HAP-1 (cell line): ENCODE data around the gene C19orf85.
"Not testable (repeated sequence)": the region's sequence is repeated elsewhere in the genome, so short reads cannot be mapped to it uniquely, and the experiment has no call there.

ENCODE experiments used
- DNase-seq, 2 experiments: peaks; one replicate each; pipeline ENCODE4 v3.0.0-alpha.2; 2016 to 2020; ENCODE audit warnings: low spot score in 2 of 2
- H3K27me3 ChIP-seq: fragments of 250-450 bp; sonication (Bioruptor Pico); 2 replicates; pipeline ENCODE4 v1.5.1; 2020; ENCODE audit warnings: low read depth, mild to moderate bottlenecking, moderate library complexity
- H3K36me3 ChIP-seq: fragments of 250-450 bp; sonication (Bioruptor Pico); replicated peaks from 2 replicates; pipeline ENCODE4 v1.5.1; 2020; ENCODE audit warnings: mild to moderate bottlenecking
- H3K4me1 ChIP-seq: fragments of 250-450 bp; sonication (Bioruptor Pico); 2 replicates; pipeline ENCODE4 v1.5.1; 2020; ENCODE audit warnings: mild to moderate bottlenecking
- H3K4me3 ChIP-seq: fragments of 250-450 bp; sonication (Bioruptor Pico); 2 replicates; pipeline ENCODE4 v1.5.1; 2020; ENCODE audit warnings: mild to moderate bottlenecking, moderate library complexity
- H3K9me3 ChIP-seq: fragments of 250-450 bp; sonication (Bioruptor Pico); 2 replicates; pipeline ENCODE4 v1.5.1; 2020; ENCODE audit warnings: mild to moderate bottlenecking, moderate library complexity
- in situ Hi-C: fragments of 300-500 bp; cut with MboI; formaldehyde crosslinking; loops from 3 replicates; pipeline ENCODE4 v1.14.3; 2020; ENCODE audit warnings: low sequenced_read_pairs, inconsistent platforms, mixed read lengths

Gene C19orf85

GRCh38 chr19:55464662-55465054, at the start of gene C19orf85:
Gene C19orf85, minus strand, starts transcription at chr19:55464751. Its CDS starts 197 bp downstream, at chr19:55464554.
- Histone ChIP-seq H3K36me3 (no peaks in the 10 kb centered on the region), H3K9me3 (no peaks in the 10 kb centered on the region), H3K27me3 (no peaks in the 10 kb centered on the region), H3K4me1 (peaks cover 13% of the 10 kb centered on the region), H3K4me3 (no peak within 1 kb of the TSS)
- in situ Hi-C loops: no loop called here
- no peak for DNase-seq

GRCh38 chr19:55508120-55508519, 43.6 kb upstream of the C19orf85 start:
- Histone ChIP-seq H3K9me3 (no peaks in the 10 kb centered on the region), H3K36me3 (no peaks in the 10 kb centered on the region), H3K27me3 (peaks cover 4% of the 10 kb centered on the region; the same call in 1 of the 2 replicates), H3K4me1 (no peaks in the 10 kb centered on the region), H3K4me3 (no peak overlapping the region)
- no peak for DNase-seq
- in situ Hi-C loops: no loop called here

- no peak for DNase-seq
- Histone ChIP-seq H3K4me3 (no peak overlapping the region), H3K27me3 (no peaks in the 10 kb centered on the region), H3K9me3 (no peaks in the 10 kb centered on the region), H3K4me1 (no peaks in the 10 kb centered on the region), H3K36me3 (no peaks in the 10 kb centered on the region)
- in situ Hi-C loops: no loop called here
Observed at GRCh38 chr19:55504981-55505380, 40.4 kb upstream of the C19orf85 start.

- Histone ChIP-seq H3K36me3 (no peaks in the 10 kb centered on the region), H3K4me3 (no peak overlapping the region), H3K27me3 (no peaks in the 10 kb centered on the region), H3K9me3 (no peaks in the 10 kb centered on the region), H3K4me1 (no peaks in the 10 kb centered on the region)
- in situ Hi-C loops: no loop called here
- DNase-seq: no peak
Observed at GRCh38 chr19:55504252-55504603, 39.7 kb upstream of the C19orf85 start.

- Histone ChIP-seq H3K9me3 (no peaks in the 10 kb centered on the region), H3K4me1 (no peaks in the 10 kb centered on the region), H3K36me3 (no peaks in the 10 kb centered on the region), H3K4me3 (peak overlapping the region; percentile 24), H3K27me3 (no peaks in the 10 kb centered on the region)
- peak; percentile 68 to 93 for DNase-seq
- in situ Hi-C loops: no loop called here
Observed at GRCh38 chr19:55503502-55504251, 39.1 kb upstream of the C19orf85 start.

GRCh38 chr19:55503157-55503501, 38.6 kb upstream of the C19orf85 start:
- no peaks in the 10 kb centered on the region for H3K9me3 ChIP-seq
- no peak for DNase-seq
- H3K4me1 ChIP-seq: no peaks in the 10 kb centered on the region
- H3K4me3 ChIP-seq: no peak overlapping the region
- in situ Hi-C loops: no loop called here
- no peaks in the 10 kb centered on the region for H3K36me3 ChIP-seq
- H3K27me3 ChIP-seq: no peaks in the 10 kb centered on the region

GRCh38 chr19:55502197-55502952, 37.8 kb upstream of the C19orf85 start:
- Histone ChIP-seq H3K27me3 (no peaks in the 10 kb centered on the region), H3K36me3 (no peaks in the 10 kb centered on the region), H3K4me1 (no peaks in the 10 kb centered on the region), H3K4me3 (no peak overlapping the region), H3K9me3 (no peaks in the 10 kb centered on the region)
- in situ Hi-C loops: no loop called here
- DNase-seq: no peak

- H3K9me3 ChIP-seq: no peaks in the 10 kb centered on the region
- DNase-seq: no peak
- H3K27me3 ChIP-seq: no peaks in the 10 kb centered on the region
- H3K4me3 ChIP-seq: no peak overlapping the region
- H3K36me3 ChIP-seq: no peaks in the 10 kb centered on the region
- H3K4me1 ChIP-seq: no peaks in the 10 kb centered on the region
- in situ Hi-C loops: no loop called here
Observed at GRCh38 chr19:55500368-55500952, 35.9 kb upstream of the C19orf85 start.

- DNase-seq: no peak
- H3K36me3 ChIP-seq: no peaks in the 10 kb centered on the region
- H3K4me1 ChIP-seq: no peaks in the 10 kb centered on the region
- no peaks in the 10 kb centered on the region for H3K27me3 ChIP-seq
- in situ Hi-C loops: no loop called here
- no peak overlapping the region for H3K4me3 ChIP-seq
- no peaks in the 10 kb centered on the region for H3K9me3 ChIP-seq
Observed at GRCh38 chr19:55498246-55498840, 33.8 kb upstream of the C19orf85 start.

GRCh38 chr19:55497763-55498162, 33.2 kb upstream of the C19orf85 start:
- in situ Hi-C loops: no loop called here
- Histone ChIP-seq H3K9me3 (no peaks in the 10 kb centered on the region), H3K27me3 (no peaks in the 10 kb centered on the region), H3K4me1 (no peaks in the 10 kb centered on the region), H3K4me3 (no peak overlapping the region), H3K36me3 (no peaks in the 10 kb centered on the region)
- no peak for DNase-seq

GRCh38 chr19:55496820-55497219, 32.3 kb upstream of the C19orf85 start:
- H3K4me3 ChIP-seq, in situ Hi-C loops, H3K9me3 ChIP-seq, H3K27me3 ChIP-seq, DNase-seq, H3K36me3 ChIP-seq, H3K4me1 ChIP-seq: not testable (repeated sequence)

- no peaks in the 10 kb centered on the region for H3K36me3 ChIP-seq
- in situ Hi-C loops: no loop called here
- H3K4me3 ChIP-seq: no peak overlapping the region
- no peaks in the 10 kb centered on the region for H3K4me1 ChIP-seq
- H3K9me3 ChIP-seq: no peaks in the 10 kb centered on the region
- 0 out of 2 replicates have a peak, but pooled peaks cover 5% of the 10 kb centered on the region for H3K27me3 ChIP-seq
- peak in 1 of 2 experiments; percentile 63 for DNase-seq
Observed at GRCh38 chr19:55495646-55496349, 31.2 kb upstream of the C19orf85 start.

- Histone ChIP-seq H3K9me3 (no peaks in the 10 kb centered on the region), H3K36me3 (no peaks in the 10 kb centered on the region), H3K4me3 (no peak overlapping the region), H3K27me3 (0 out of 2 replicates have a peak, but pooled peaks cover 5% of the 10 kb centered on the region), H3K4me1 (no peaks in the 10 kb centered on the region)
- DNase-seq: no peak
- in situ Hi-C loops: no loop called here
Observed at GRCh38 chr19:55494172-55494761, 29.7 kb upstream of the C19orf85 start.
